Fibroblast of skin of right biceps (primary cell): ENCODE results near the gene AFP.

Experiments
- DNase-seq: peaks from one replicate; pipeline ENCODE4 v3.0.0-alpha.2; 2013

The AFP gene

GRCh38 chr4:73439445-73439844 lies 3.4 kb downstream of the AFP start:
- no peak for DNase-seq

- DNase-seq: no peak
Observed at GRCh38 chr4:73439991-73440390, 4.0 kb downstream of the AFP start.

DNA sequence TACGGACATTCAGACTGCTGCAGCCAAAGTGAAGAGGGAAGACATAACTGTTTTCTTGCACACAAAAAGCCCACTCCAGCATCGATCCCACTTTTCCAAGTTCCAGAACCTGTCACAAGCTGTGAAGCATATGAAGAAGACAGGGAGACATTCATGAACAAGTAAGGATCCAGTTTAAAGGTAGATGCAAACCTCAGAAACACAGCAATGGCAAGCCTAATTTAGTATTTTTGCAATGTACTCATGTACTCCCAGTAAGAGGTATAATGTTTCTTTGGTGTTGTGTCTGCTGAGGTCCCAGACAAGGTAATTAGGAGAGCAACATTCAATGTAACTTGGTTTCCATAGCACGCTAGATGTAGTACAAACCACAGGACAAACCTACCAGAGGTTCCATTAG lies 4.6 kb downstream of the AFP start:
- DNase-seq: no peak

- no peak for DNase-seq
Observed at GRCh38 chr4:73442275-73442674, 6.3 kb downstream of the AFP start.

DNA sequence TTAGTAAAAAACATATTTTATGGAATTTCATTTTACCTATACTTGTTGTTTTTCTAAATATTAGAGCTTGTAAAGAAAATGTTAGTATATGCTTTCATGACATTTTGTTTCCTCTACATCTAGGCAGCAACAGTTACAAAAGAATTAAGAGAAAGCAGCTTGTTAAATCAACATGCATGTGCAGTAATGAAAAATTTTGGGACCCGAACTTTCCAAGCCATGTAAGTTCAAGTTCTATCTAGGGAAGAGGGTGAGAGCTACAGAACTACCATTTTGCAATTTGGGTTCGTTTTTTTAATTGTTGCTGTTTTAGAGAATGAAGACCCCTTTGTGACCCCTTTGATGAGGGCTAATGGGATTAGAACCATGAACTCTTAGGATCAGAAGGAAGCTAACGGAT lies 7.2 kb downstream of the AFP start:
- DNase-seq: no peak

GRCh38 chr4:73445383-73446335 lies 9.6 kb downstream of the AFP start:
- no peak for DNase-seq

DNA sequence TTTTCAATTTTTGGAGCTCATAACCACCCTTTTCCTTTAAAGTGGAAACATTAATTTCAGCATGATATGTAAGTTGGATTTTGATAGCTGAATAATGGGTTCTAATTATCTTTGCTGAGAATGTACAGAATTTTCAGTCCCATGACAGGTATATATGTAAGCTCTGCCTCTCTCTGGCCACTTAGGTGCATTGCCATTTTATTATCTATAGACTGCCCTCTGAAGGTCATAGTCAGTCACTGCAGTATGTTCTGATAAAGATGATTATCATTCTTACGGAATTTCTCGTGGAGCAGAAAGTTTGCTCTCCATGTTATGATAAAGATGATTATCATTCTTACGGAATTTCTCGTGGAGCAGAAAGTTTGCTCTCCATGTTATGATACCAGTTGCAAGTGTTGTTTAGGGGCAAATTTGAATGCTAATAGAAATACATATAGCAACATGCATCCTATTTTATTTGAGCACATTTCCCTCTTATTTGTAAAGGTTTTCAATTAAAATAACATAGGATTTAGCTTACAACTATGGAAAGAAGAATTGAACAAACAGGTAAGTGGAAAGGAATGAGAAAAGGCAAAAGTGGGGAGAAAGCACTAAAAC lies 10.4 kb downstream of the AFP start:
- DNase-seq: peak; percentile 54

DNA sequence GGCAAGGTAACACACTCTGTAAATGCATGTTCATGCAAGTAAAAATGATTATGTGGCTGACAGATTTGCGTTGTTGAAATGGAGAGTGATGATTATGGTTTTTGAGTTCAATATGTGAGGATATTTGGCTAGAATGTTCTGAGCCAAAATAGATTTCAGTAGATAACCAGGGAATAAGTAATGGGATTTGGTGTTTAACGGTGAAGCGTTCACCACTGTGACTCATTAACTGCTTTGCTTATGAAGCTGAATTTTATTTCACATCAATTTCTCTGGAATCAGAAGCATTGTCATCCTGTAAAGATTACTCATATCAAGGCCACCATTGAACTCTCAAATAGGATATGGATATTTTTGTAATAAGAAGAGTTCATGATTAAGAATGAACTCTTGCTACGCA lies 11.7 kb downstream of the AFP start:
- DNase-seq: peak; percentile 82

GRCh38 chr4:73448448-73449203 lies 12.6 kb downstream of the AFP start:
- no peak for DNase-seq

- peak; percentile 93 for DNase-seq
Observed at GRCh38 chr4:73450398-73451004, 14.5 kb downstream of the AFP start.

DNA sequence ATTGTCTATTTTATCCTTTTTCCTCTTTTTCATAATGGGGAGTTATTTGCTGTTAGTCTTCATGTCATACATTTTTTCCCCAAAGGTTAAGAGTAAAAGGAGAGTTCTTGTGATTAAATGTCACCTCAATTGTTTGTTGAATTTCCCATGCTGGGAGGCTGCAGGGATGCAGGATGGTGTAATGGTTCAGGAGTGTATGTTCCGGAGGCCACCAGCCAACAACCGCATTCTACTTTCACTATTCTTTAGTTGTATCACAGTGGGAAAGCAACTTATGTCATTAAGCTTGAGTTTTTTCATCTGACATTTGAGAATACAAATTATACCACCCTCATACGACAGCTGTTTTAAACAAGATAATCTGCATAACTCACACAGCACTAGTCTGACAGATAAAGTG lies 15.4 kb downstream of the AFP start:
- peak; percentile 37 for DNase-seq

GRCh38 chr4:73451981-73452747 lies 16.1 kb downstream of the AFP start:
- peak; percentile 7 for DNase-seq

DNA sequence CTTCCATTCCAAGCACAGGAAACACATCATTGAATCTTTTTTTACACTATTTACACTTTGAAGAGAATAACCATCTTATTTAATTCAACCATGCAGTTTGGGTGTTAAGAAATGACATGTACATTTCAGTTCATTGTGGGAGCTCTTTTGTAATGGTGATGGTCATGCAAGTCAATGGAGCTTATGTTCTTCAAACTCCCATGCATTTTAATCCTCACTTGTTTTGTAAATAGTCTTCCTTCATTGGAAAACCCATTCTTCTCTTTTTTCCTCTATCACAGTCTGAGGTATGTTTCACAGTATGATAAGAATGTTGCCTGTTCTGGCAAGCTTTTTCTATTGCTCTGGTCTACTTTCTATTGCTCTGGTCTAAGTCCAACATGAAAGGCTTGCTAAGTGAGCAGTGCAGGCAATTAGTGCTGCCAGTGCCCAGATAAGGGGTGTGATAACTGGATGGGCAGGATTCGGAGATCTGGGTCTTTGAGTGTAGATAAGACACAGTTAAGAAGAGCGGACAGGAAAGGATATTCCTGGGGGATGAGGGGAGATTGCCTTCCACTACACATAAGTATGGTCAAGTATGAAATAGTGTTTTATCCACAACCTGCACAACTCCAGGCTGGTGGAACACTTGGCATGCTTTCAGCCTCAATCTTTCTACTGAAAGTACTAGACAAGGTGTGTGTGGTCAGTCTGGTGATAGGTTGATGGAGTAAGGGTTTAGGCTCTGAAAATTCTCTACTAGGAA lies 17.1 kb downstream of the AFP start:
- no peak for DNase-seq

GRCh38 chr4:73453701-73454005 lies 17.6 kb downstream of the AFP start:
- DNase-seq: no peak

GRCh38 chr4:73454920-73455319 lies 18.9 kb downstream of the AFP start:
- DNase-seq: no peak

GRCh38 chr4:73456177-73457022 lies 20.4 kb downstream of the AFP start:
- DNase-seq: no peak

DNA sequence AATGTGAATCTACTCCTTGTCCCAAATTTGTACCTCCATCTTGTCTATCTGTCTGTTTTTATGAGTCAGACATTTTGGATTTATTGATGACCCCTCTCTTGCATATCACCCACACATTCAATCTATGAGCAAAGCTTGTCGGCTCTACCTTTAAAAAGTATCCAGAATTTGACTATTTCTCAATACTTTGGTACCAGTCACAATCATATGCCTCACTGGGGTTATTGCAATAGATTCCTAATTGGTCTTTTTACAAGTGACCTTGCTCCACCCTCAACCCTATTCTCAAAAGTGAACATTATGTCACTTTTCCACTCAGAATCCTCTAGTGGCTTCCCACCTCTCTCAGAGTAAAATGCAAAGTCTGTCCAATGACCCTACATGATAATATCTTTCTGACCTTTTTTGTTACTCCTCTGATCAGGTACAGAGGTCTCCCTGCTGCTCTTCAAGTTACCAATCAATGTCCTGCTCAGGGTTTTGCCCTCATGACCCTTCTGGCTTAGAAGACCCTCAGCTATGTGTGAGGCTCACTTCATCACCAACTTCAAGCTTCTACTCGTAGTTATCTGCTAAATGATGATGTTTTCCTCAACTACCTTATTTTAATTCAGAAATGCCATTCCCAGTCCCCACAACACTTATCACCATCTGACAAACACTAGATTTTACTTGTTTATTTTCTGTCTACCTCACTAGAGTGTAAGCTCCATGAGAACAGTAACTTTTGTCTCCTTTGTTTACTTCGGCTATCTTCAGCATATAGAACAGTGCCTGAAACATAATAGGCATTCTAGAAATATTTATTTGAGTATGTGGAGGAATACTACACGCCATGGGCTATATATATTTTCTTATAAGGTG lies 22.4 kb downstream of the AFP start:
- no peak for DNase-seq

GRCh38 chr4:73459048-73459421 lies 23.0 kb downstream of the AFP start:
- DNase-seq: no peak

DNA sequence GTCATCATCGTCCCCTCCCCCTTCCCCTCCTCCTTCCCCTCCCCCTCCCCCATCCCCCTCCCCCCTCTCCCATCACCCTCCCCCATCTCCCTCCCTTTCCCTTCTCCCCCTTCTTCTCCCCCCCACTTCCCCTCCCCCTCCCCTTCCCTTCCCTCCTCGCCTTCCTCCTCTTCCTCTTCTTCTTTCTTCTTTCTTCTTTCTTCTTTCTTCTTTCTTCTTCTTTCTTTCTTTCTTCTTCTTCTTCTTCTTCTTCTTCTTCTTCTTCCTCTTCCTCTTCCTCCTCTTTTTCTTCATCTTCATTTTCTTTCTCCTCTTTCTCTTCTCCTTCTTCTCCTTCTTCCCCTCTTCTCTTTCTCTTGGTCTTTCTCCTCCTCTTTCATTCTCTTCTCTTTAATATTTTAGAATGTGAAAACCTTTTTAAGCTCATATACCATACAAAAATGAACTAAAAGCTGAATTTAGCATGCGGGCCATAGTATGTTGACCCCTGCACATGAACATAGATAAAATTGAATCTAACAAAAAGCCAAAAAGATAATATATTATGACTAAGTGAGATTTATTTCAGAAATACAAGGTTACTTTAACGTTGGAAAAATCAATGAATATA lies 25.0 kb downstream of the AFP start:
- DNase-seq: no peak

DNA sequence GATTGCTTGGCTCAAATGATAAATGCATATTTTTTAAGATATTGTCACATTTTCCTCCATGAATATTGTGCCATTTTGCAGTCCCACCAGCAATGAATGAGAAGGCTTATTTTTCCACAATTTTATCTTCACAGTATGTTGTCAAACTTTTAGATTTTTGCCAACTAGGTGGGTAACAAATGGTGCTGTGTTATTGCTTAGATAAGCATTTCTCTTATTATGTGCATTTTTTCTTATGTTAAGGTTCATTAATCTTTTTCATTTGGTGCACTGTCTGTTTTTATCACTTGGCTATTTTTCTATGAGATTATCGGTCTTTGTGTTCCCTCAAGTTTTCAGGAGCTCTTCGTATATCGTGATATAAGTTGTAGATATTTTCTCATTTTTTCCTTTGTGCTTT lies 32.1 kb downstream of the AFP start:
- no peak for DNase-seq
